Measurements from ENCODE around the gene URAD. TPM values are rescaled to one million over a fixed set of nuclear protein-coding genes. Genes with fewer than 3 reads are reported as not detected.

Gene URAD
- total RNA-seq, 2 experiments from 2014 or later: not detected

GRCh38 chr13:27979765-27980279 lies 8.7 kb downstream of the URAD start:
- intact Hi-C loops (cut with DNase I, micrococcal nuclease): no loop called here
- H3K27me3 ChIP-seq (ENCODE audit: control insufficient read depth in 1 of 2, insufficient read depth in 2 of 2, low read length in 2 of 2): peaks cover 55 to 71% of the 10 kb centered on the region in 2 experiments
- CTCF ChIA-PET: interaction anchor here (1.1 kb wide), 1 partner anchor 621 kb away, joined by 3 read pairs; no protein-coding TSS in a partner anchor
- ATAC-seq (ENCODE audit: poor library complexity) (no peak), DNase-seq (no peak)
- H3K27ac ChIP-seq (ENCODE audit: low read depth in 1 of 2, low read length in 2 of 2): no peak overlapping the region
- H3K36me3 ChIP-seq (ENCODE audit: insufficient read depth, low read length): no peaks in the 10 kb centered on the region
- POLR2A ChIA-PET: no interaction called here
- H3K4me3 Mint-ChIP-seq: no peak overlapping the region
- peaks cover 0 to 17% of the 10 kb centered on the region in 2 experiments for H3K9me3 ChIP-seq (ENCODE audit: control insufficient read depth in 1 of 2, insufficient read depth in 1 of 2, low read length in 2 of 2)
- peaks cover 8% of the 10 kb centered on the region for H3K4me1 ChIP-seq (ENCODE audit: insufficient read depth, low read length)
- H3K36me3 Mint-ChIP-seq (ENCODE audit: low read depth): no peaks in the 10 kb centered on the region
- no peak overlapping the region for H3K4me3 ChIP-seq (ENCODE audit: low read length)
- TF ChIP-seq, protein P1, sequence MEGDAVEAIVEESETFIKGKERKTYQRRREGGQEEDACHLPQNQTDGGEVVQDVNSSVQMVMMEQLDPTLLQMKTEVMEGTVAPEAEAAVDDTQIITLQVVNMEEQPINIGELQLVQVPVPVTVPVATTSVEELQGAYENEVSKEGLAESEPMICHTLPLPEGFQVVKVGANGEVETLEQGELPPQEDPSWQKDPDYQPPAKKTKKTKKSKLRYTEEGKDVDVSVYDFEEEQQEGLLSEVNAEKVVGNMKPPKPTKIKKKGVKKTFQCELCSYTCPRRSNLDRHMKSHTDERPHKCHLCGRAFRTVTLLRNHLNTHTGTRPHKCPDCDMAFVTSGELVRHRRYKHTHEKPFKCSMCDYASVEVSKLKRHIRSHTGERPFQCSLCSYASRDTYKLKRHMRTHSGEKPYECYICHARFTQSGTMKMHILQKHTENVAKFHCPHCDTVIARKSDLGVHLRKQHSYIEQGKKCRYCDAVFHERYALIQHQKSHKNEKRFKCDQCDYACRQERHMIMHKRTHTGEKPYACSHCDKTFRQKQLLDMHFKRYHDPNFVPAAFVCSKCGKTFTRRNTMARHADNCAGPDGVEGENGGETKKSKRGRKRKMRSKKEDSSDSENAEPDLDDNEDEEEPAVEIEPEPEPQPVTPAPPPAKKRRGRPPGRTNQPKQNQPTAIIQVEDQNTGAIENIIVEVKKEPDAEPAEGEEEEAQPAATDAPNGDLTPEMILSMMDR (IDR thresholded peaks at IDR 0.05): no peak
- H3K9me3 Mint-ChIP-seq: no peaks in the 10 kb centered on the region
- H3K27ac Mint-ChIP-seq: no peak overlapping the region
- peaks cover 86% of the 10 kb centered on the region for H3K27me3 Mint-ChIP-seq
- H3K4me1 Mint-ChIP-seq (ENCODE audit: low read depth): peaks cover 13% of the 10 kb centered on the region

- Histone ChIP-seq H3K27ac (ENCODE audit: low read depth in 1 of 2, low read length in 2 of 2) (no peak overlapping the region), H3K4me1 (ENCODE audit: insufficient read depth, low read length) (peaks cover 8% of the 10 kb centered on the region), H3K9me3 (ENCODE audit: control insufficient read depth in 1 of 2, insufficient read depth in 1 of 2, low read length in 2 of 2) (peaks cover 0 to 17% of the 10 kb centered on the region in 2 experiments), H3K36me3 (ENCODE audit: insufficient read depth, low read length) (no peaks in the 10 kb centered on the region), H3K4me3 (ENCODE audit: low read length) (no peak overlapping the region), H3K27me3 (ENCODE audit: control insufficient read depth in 1 of 2, insufficient read depth in 2 of 2, low read length in 2 of 2) (peaks cover 62 to 78% of the 10 kb centered on the region in 2 experiments)
- Mint-ChIP-seq H3K4me1 (ENCODE audit: low read depth) (peaks cover 13% of the 10 kb centered on the region), H3K27ac (no peak overlapping the region), H3K27me3 (peaks cover 89% of the 10 kb centered on the region), H3K9me3 (no peaks in the 10 kb centered on the region), H3K36me3 (ENCODE audit: low read depth) (no peaks in the 10 kb centered on the region), H3K4me3 (no peak overlapping the region)
- TF ChIP-seq, protein P1 (IDR thresholded peaks at IDR 0.05): no peak
- ChIA-PET POLR2A (no interaction called here), CTCF (no interaction called here)
- intact Hi-C loops (cut with DNase I, micrococcal nuclease): no loop called here
- no peak for ATAC-seq (ENCODE audit: poor library complexity)
- DNase-seq: no peak
Measured at GRCh38 chr13:27979001-27979643, 9.4 kb downstream of the URAD start.

DNA sequence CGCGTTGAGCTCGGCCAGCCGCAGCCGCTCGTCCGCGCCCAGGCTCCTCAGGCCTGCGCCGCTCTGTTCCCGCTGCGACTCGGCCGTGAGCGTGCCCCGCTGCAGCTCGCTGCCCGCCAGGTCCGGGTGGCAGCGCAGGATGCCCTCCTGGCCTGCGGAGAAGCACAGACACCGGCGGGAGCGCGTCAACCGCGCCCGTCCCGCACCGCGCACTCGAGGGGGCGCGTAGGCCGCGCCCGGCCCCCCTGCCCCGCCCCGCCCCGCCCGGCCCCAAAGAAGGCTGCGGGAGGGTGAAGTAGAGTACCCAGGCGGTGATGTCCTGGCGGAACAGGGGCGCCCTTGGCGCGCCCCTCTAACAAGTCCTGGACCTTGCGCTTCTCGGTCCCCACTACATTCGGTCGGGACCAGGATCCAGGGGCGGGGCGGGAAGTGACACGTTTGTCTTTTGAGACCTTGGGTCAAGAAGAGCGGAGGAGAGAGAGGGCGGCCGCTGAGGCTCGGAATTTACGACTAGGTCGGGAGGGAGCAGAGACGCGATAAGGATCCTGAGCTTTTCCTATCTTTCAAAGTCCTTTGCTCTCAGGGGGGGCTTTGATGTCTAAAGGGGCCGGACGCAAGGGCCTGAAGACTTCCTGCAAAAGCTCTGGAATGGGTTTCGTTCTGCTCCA lies 10.1 kb downstream of the URAD start:
- no peak overlapping the region for H3K27ac ChIP-seq (ENCODE audit: low read depth in 1 of 2, low read length in 2 of 2)
- Mint-ChIP-seq H3K36me3 (ENCODE audit: low read depth) (no peaks in the 10 kb centered on the region), H3K4me1 (ENCODE audit: low read depth) (peaks cover 13% of the 10 kb centered on the region), H3K9me3 (no peaks in the 10 kb centered on the region), H3K27me3 (peaks cover 91% of the 10 kb centered on the region), H3K4me3 (no peak overlapping the region), H3K27ac (no peak overlapping the region)
- POLR2A ChIA-PET: no interaction called here
- no peak for DNase-seq
- TF ChIP-seq, protein P1 (IDR thresholded peaks at IDR 0.05): no peak
- no peaks in the 10 kb centered on the region for H3K36me3 ChIP-seq (ENCODE audit: insufficient read depth, low read length)
- peaks cover 0 to 17% of the 10 kb centered on the region in 2 experiments for H3K9me3 ChIP-seq (ENCODE audit: control insufficient read depth in 1 of 2, insufficient read depth in 1 of 2, low read length in 2 of 2)
- H3K4me3 ChIP-seq (ENCODE audit: low read length): no peak overlapping the region
- H3K27me3 ChIP-seq (ENCODE audit: control insufficient read depth in 1 of 2, insufficient read depth in 2 of 2, low read length in 2 of 2): peaks cover 63 to 84% of the 10 kb centered on the region in 2 experiments
- CTCF ChIA-PET: no interaction called here
- intact Hi-C loops (cut with DNase I, micrococcal nuclease): no loop called here
- ATAC-seq (ENCODE audit: poor library complexity): no peak
- H3K4me1 ChIP-seq (ENCODE audit: insufficient read depth, low read length): peaks cover 8% of the 10 kb centered on the region
